ENCODE results near the gene MOSPD3.

- TF ChIP-seq CTCF (IDR thresholded peaks at IDR 0.05): no peak
- TF ChIP-seq POLR2A (IDR thresholded peaks at IDR 0.05): no peak
- TF ChIP-seq POLR2AphosphoS5 (IDR thresholded peaks at IDR 0.05): no peak
- TF ChIP-seq EP300 (IDR thresholded peaks at IDR 0.05): no peak
These were observed 8.5 kb downstream of the MOSPD3 start for GRCh38 chr7:100620804-100621203.
